Measurements from ENCODE around the gene EIPR1.
A peak's percentile ranks its signal among the peaks of the same experiment; 100 is the strongest.
"Not testable (repeated sequence)": the region's sequence is repeated elsewhere in the genome, so short reads cannot be mapped to it uniquely, and the experiment has no call there.

EIPR1 gene

DNA sequence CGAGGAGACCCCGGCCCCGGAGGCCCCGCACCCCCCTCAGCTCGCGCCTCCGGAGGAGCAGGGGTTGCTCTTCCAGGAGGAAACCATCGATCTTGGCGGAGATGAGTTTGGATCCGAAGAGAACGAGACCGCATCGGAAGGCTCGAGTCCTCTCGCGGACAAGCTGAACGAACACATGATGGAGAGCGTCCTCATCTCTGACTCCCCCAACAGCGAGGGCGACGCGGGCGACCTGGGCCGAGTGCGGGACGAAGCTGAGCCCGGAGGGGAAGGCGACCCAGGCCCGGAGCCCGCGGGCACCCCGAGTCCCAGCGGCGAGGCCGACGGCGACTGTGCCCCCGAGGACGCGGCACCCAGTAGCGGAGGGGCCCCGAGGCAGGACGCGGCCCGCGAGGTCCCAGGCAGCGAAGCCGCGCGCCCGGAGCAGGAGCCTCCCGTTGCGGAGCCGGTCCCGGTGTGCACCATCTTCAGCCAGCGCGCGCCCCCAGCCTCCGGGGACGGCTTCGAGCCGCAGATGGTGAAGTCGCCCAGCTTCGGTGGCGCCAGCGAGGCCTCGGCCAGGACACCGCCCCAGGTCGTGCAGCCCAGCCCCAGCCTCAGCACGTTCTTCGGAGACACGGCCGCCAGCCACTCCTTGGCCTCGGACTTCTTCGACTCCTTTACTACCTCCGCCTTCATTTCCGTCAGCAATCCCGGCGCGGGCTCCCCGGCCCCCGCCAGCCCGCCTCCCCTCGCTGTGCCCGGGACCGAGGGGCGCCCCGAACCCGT, 10.2 kb upstream of the EIPR1 start:
- H3K4me3 Mint-ChIP-seq = no peak overlapping the region
- H3K9me3 Mint-ChIP-seq = peaks cover 3% of the 10 kb centered on the region
- DNase-seq (no peak), ATAC-seq (no peak)
- H3K27me3 Mint-ChIP-seq = no peaks in the 10 kb centered on the region
- peaks cover 27% of the 10 kb centered on the region for H3K36me3 Mint-ChIP-seq (ENCODE audit: low read depth)
- no peak overlapping the region for H3K27ac Mint-ChIP-seq
- H3K4me1 Mint-ChIP-seq = peaks cover 12% of the 10 kb centered on the region

DNA sequence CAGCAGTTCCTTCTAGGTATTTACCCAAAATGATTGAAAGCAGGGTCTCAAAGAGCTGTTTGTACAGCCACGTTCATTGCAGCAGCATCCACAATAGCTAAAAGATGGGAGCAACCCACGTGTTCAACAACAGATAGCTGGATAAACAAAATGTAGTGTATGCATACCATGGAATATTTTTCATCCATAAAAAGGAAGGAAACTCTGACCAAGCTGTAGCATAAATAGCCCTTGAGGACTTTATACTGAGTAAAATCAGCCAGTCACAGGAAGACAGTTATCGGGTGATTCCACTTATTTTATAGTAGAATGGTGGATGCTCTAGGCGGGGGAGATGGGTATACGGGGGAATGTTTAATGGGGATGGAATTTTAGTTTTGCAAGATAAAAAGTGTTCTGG, 9.4 kb upstream of the EIPR1 start:
- Mint-ChIP-seq H3K36me3 (ENCODE audit: low read depth) (peaks cover 25% of the 10 kb centered on the region), H3K4me1 (peaks cover 12% of the 10 kb centered on the region), H3K27me3 (no peaks in the 10 kb centered on the region), H3K27ac (no peak overlapping the region), H3K4me3 (no peak overlapping the region), H3K9me3 (peaks cover 3% of the 10 kb centered on the region)
- DNase-seq = no peak
- ATAC-seq = no peak

DNA sequence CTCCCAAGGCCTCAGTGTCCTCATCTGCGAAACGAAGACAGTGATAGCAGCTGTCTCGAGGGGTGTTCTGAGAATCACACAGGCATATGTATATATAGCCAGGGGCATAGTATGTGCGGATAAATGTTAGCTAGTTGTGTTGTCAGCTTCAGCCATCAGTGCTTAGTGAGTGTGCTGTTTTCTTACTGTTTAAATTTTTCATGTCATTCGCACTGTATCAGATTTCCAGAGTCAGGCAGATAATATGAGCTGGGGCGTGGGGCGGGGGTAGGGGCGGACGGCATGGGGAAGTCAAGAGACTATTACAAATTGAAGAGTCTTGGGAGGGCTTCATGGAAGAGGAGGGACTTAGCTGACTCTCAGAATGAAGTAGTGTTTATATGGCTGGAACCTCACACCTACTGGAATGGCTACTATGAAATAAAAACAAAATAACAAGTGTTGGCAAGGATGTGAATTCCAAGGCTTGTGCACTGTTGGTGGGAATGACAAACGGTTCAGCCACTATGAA, 8.9 kb upstream of the EIPR1 start:
- H3K36me3 Mint-ChIP-seq (ENCODE audit: low read depth) = peaks cover 28% of the 10 kb centered on the region
- no peaks in the 10 kb centered on the region for H3K27me3 Mint-ChIP-seq
- DNase-seq (no peak), ATAC-seq (no peak)
- H3K4me1 Mint-ChIP-seq = peaks cover 13% of the 10 kb centered on the region
- no peak overlapping the region for H3K4me3 Mint-ChIP-seq
- H3K27ac Mint-ChIP-seq = no peak overlapping the region
- H3K9me3 Mint-ChIP-seq = peaks cover 3% of the 10 kb centered on the region

DNA sequence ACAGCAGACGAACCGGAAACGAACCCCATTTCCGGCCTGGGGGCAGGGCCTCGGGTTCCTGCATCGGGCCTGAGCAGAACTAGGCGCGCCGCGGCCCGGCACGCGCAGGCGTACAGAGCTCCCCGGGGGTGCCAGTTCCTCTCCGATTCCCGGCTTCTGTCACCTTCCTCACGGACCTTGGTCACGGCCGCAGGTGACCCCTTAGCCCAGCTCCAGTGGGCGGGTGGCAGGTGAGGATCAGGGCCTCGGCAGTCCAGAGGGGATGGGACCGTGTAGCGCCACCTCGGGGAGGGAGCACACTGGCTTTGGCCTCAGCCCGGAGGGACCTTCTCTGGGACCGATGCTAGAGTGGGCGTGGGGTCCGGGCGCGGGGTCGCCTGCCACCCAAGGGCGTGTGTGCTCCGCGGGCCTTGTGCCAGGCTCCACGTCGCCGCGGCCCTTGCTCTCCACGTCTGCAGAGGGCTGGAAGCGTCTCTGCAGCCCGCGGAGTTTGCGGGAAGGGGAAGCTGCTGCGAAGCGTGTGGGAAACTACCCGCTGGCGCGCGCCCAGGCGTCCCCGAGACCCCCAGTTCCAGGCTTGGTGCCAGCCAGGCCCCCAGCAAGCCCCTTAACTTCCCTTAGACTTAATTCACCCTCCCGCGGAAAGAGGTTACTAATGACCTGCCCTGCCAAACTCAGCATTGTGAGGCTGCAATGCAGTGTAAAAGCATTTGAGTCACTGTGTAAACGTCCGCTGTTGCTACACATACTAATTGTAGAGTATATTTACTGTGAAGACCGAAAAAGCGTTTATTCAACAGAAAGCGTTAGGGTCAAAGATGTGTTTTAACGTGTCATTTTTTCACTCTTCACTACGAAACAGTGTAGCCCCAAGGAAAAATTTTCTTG, 2.3 kb upstream of the EIPR1 start, which contains the start of gene TRAPPC12:
Gene TRAPPC12, plus strand, starts transcription at position 48 of the 888 bp plus-strand sequence. CDS start 7,930 bp downstream, outside the sequence.
- H3K4me1 Mint-ChIP-seq = peaks cover 50% of the 10 kb centered on the region

GRCh38 chr2:3379339-3379646, 1.7 kb upstream of the EIPR1 start:
- ATAC-seq = no peak
- Mint-ChIP-seq H3K27ac (peak overlapping the region; percentile 96), H3K36me3 (ENCODE audit: low read depth) (peaks cover 13% of the 10 kb centered on the region), H3K27me3 (no peaks in the 10 kb centered on the region), H3K4me3 (peak overlapping the region; percentile 99), H3K9me3 (no peaks in the 10 kb centered on the region), H3K4me1 (peaks cover 48% of the 10 kb centered on the region)
- no peak for DNase-seq

More for the DNA sequence above, 2.3 kb upstream of the EIPR1 start, which contains the start of gene TRAPPC12:
- H3K9me3 Mint-ChIP-seq = no peaks in the 10 kb centered on the region
- peak within 1 kb of the TSS; percentile 99 for H3K4me3 Mint-ChIP-seq
- peaks cover 13% of the 10 kb centered on the region for H3K36me3 Mint-ChIP-seq (ENCODE audit: low read depth)
- no peaks in the 10 kb centered on the region for H3K27me3 Mint-ChIP-seq
- peak; percentile 93 for DNase-seq
- H3K27ac Mint-ChIP-seq = peak within 1 kb of the TSS; percentile 96
- peak; percentile 86 for ATAC-seq

DNA sequence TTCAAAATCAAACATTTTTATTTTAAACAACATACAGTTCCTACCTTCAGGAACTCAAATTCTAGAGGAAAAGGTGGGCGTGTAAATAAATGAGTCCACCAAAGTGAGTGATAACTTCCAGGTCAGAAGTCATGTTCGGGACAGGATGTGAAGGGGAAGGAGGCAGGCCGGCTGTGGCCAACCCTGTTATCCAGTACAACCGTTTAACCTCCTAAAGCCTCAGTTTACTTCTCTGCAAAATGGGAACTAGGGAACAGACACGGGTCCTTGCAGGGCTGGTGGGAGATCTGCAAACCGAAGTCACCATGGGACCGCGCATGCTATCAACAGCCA, 373 bp downstream of the EIPR1 start:
- Mint-ChIP-seq H3K27ac (peak overlapping the region; percentile 96), H3K9me3 (no peaks in the 10 kb centered on the region), H3K36me3 (ENCODE audit: low read depth) (peaks cover 8% of the 10 kb centered on the region), H3K4me3 (peak overlapping the region; percentile 99), H3K4me1 (peaks cover 44% of the 10 kb centered on the region), H3K27me3 (no peaks in the 10 kb centered on the region)
- ATAC-seq (peak; percentile 44), DNase-seq (no peak)

GRCh38 chr2:3376821-3377220, 797 bp downstream of the EIPR1 start:
- Mint-ChIP-seq H3K27me3 (no peaks in the 10 kb centered on the region), H3K36me3 (ENCODE audit: low read depth) (peaks cover 7% of the 10 kb centered on the region), H3K27ac (peak overlapping the region; percentile 96), H3K9me3 (no peaks in the 10 kb centered on the region), H3K4me3 (peak overlapping the region; percentile 99), H3K4me1 (peaks cover 44% of the 10 kb centered on the region)
- DNase-seq = no peak
- no peak for ATAC-seq

- not testable (repeated sequence) for H3K9me3 Mint-ChIP-seq; H3K36me3 Mint-ChIP-seq (ENCODE audit: low read depth); H3K27ac Mint-ChIP-seq; H3K4me3 Mint-ChIP-seq; ATAC-seq; H3K27me3 Mint-ChIP-seq; DNase-seq
- H3K4me1 Mint-ChIP-seq = peaks cover 13% of the 10 kb centered on the region
These were observed 8.1 kb downstream of the EIPR1 start for GRCh38 chr2:3369340-3370181.

- Mint-ChIP-seq H3K27ac (no peak overlapping the region), H3K36me3 (ENCODE audit: low read depth) (peaks cover 8% of the 10 kb centered on the region), H3K4me1 (peaks cover 13% of the 10 kb centered on the region), H3K9me3 (no peaks in the 10 kb centered on the region), H3K4me3 (no peak overlapping the region), H3K27me3 (no peaks in the 10 kb centered on the region)
- DNase-seq (no peak), ATAC-seq (no peak)
These were observed 9.3 kb downstream of the EIPR1 start for GRCh38 chr2:3368261-3368722.

GRCh38 chr2:3365219-3365618, 12.4 kb downstream of the EIPR1 start:
- Mint-ChIP-seq H3K27ac (no peak overlapping the region), H3K4me3 (no peak overlapping the region), H3K27me3 (no peaks in the 10 kb centered on the region), H3K36me3 (ENCODE audit: low read depth) (peaks cover 8% of the 10 kb centered on the region), H3K9me3 (no peaks in the 10 kb centered on the region), H3K4me1 (peaks cover 27% of the 10 kb centered on the region)
- DNase-seq = no peak
- ATAC-seq = no peak

- ATAC-seq (no peak), DNase-seq (no peak)
- peaks cover 29% of the 10 kb centered on the region for H3K4me1 Mint-ChIP-seq
- no peaks in the 10 kb centered on the region for H3K9me3 Mint-ChIP-seq
- no peaks in the 10 kb centered on the region for H3K36me3 Mint-ChIP-seq (ENCODE audit: low read depth)
- no peak overlapping the region for H3K27ac Mint-ChIP-seq
- H3K4me3 Mint-ChIP-seq = no peak overlapping the region
- H3K27me3 Mint-ChIP-seq = no peaks in the 10 kb centered on the region
These were observed 15.9 kb downstream of the EIPR1 start for GRCh38 chr2:3361518-3362389.

DNA sequence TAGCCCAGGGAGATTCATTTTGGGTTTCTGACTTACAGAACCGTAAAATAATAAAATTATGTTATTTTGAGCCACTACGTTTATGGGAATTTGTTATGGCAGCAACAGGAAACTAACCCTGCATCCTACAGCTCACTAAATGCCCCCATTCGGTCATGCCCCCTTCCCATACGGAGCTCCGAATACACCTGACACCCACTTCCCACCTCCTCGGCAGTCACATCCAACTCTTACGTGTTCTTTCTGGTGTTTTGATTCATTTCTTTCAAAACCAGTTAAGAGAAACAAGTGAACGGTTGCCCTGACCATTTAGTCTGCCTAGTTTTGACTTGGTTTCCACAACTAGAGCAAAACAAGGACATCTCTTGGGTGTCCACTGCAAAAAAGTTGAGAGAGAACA, 19.7 kb downstream of the EIPR1 start:
- peaks cover 19% of the 10 kb centered on the region for H3K4me1 Mint-ChIP-seq
- no peaks in the 10 kb centered on the region for H3K9me3 Mint-ChIP-seq
- H3K27ac Mint-ChIP-seq = no peak overlapping the region
- peaks cover 15% of the 10 kb centered on the region for H3K36me3 Mint-ChIP-seq (ENCODE audit: low read depth)
- no peak for DNase-seq
- H3K27me3 Mint-ChIP-seq = no peaks in the 10 kb centered on the region
- ATAC-seq = no peak
- H3K4me3 Mint-ChIP-seq = no peak overlapping the region

GRCh38 chr2:3357446-3357845, 20.2 kb downstream of the EIPR1 start:
- not testable (repeated sequence) for DNase-seq, H3K27me3 Mint-ChIP-seq, H3K27ac Mint-ChIP-seq, ATAC-seq, H3K4me3 Mint-ChIP-seq, H3K9me3 Mint-ChIP-seq
- H3K36me3 Mint-ChIP-seq (ENCODE audit: low read depth) = peaks cover 20% of the 10 kb centered on the region
- H3K4me1 Mint-ChIP-seq = peaks cover 16% of the 10 kb centered on the region

Measured in activated naive CD8-positive, alpha-beta T cell treated with anti-CD3 and anti-CD28 coated beads, Interleukin-2, amount 50 U/mL, for 24 hours (primary cell).